ENCODE results near the gene C1GALT1.
"Not testable (repeated sequence)": the region's sequence is repeated elsewhere in the genome, so short reads cannot be mapped to it uniquely, and the experiment has no call there.

DNA sequence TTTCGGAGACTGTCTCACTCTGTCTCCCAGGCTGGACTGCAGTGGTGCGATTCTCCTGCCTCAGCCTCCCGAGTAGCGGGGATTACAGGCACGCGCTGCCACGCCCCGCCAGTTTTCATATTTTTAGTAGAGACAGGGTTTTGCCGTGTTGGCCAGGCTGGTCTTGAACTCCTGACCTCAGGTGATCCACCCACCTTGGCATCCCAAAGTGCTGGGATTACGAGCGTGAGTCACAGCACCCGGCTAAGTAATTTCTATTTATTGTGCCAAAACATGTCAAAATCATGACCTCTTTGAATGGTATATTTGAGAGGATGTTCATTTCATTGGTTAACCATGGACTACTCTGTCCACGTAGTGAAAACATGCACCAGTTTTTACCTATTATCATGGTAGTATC is 62.9 kb downstream of the C1GALT1 start:
- TF ChIP-seq, protein P1, sequence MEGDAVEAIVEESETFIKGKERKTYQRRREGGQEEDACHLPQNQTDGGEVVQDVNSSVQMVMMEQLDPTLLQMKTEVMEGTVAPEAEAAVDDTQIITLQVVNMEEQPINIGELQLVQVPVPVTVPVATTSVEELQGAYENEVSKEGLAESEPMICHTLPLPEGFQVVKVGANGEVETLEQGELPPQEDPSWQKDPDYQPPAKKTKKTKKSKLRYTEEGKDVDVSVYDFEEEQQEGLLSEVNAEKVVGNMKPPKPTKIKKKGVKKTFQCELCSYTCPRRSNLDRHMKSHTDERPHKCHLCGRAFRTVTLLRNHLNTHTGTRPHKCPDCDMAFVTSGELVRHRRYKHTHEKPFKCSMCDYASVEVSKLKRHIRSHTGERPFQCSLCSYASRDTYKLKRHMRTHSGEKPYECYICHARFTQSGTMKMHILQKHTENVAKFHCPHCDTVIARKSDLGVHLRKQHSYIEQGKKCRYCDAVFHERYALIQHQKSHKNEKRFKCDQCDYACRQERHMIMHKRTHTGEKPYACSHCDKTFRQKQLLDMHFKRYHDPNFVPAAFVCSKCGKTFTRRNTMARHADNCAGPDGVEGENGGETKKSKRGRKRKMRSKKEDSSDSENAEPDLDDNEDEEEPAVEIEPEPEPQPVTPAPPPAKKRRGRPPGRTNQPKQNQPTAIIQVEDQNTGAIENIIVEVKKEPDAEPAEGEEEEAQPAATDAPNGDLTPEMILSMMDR (IDR thresholded peaks at IDR 0.05) = not testable (repeated sequence)
- not testable (repeated sequence) for TF ChIP-seq EZH2 (IDR thresholded peaks at IDR 0.05; ENCODE audit: borderline replicate concordance, insufficient read depth, low read depth, low read length, poor library complexity, severe bottlenecking)
